HG03045 (cell line): ENCODE measurements around the gene PEX5.

Source experiments
- ATAC-seq: cut with Tn5 transposase; IDR thresholded peaks from one replicate; pipeline ENCODE4 v1.9.1; 2021; ENCODE audit warnings: mild to moderate bottlenecking, moderate library complexity; ENCODE audit not compliant: unreplicated experiment

PEX5 gene

GRCh38 chr12:7189398-7190267 is at the start of gene PEX5:
Gene PEX5 (plus strand): TSS chr12:7189686. CDS start chr12:7190378, 692 bp downstream.
- peak; percentile 97 for ATAC-seq

- ATAC-seq: no peak
Observed at GRCh38 chr12:7141351-7142005, 48.0 kb upstream of the PEX5 start.

- no peak for ATAC-seq
Observed at GRCh38 chr12:7142056-7142644, 47.3 kb upstream of the PEX5 start.

- no peak for ATAC-seq
Observed at GRCh38 chr12:7142809-7143465, 46.5 kb upstream of the PEX5 start.

GRCh38 chr12:7143564-7143963 is 45.9 kb upstream of the PEX5 start:
- ATAC-seq: no peak

GRCh38 chr12:7144414-7145120 is 44.9 kb upstream of the PEX5 start:
- ATAC-seq: no peak

- no peak for ATAC-seq
Observed at GRCh38 chr12:7145671-7146070, 43.8 kb upstream of the PEX5 start.

GRCh38 chr12:7146228-7146627 is 43.3 kb upstream of the PEX5 start:
- no peak for ATAC-seq

GRCh38 chr12:7146906-7147305 is 42.6 kb upstream of the PEX5 start:
- ATAC-seq: no peak

GRCh38 chr12:7150356-7150755 is 39.1 kb upstream of the PEX5 start:
- no peak for ATAC-seq

- no peak for ATAC-seq
Observed at GRCh38 chr12:7150841-7151240, 38.6 kb upstream of the PEX5 start.

GRCh38 chr12:7151532-7151931 is 38.0 kb upstream of the PEX5 start:
- no peak for ATAC-seq

GRCh38 chr12:7152818-7153217 is 36.7 kb upstream of the PEX5 start:
- ATAC-seq: no peak

- ATAC-seq: no peak
Observed at GRCh38 chr12:7154042-7154441, 35.4 kb upstream of the PEX5 start.

GRCh38 chr12:7154901-7155470 is 34.5 kb upstream of the PEX5 start:
- ATAC-seq: no peak

- ATAC-seq: no peak
Observed at GRCh38 chr12:7155471-7156034, 33.9 kb upstream of the PEX5 start.

- ATAC-seq: no peak
Observed at GRCh38 chr12:7156259-7157197, 33.0 kb upstream of the PEX5 start.

- ATAC-seq: no peak
Observed at GRCh38 chr12:7157391-7157790, 32.1 kb upstream of the PEX5 start.
